WTC11 (cell line): ENCODE data around the gene DOK3. TPM values are rescaled to one million over a fixed set of nuclear protein-coding genes. Genes with fewer than 3 reads are reported as not detected.
A peak's percentile ranks its signal among the peaks of the same experiment; 100 is the strongest.

Experiments used
- ATAC-seq: fragments of 200-7000 bp; cut with Tn5 transposase; 2 replicates; pipeline ENCODE4 v1.10.0; 2021; ENCODE audit warnings: mild to moderate bottlenecking, moderate library complexity
- CTCF ChIA-PET: fragments of 300-600 bp; sonication (Branson Sonifier 250); formaldehyde crosslinking; loops from one replicate; lab custom pipeline; 2021; ENCODE audit warnings: antibody characterized with exemption; lab: Charles Lee
- POLR2A ChIA-PET: fragments of 350-600 bp; sonication (Branson Sonifier 250); formaldehyde crosslinking; loops from one replicate; lab custom pipeline; 2021; ENCODE audit warnings: antibody characterized with exemption; lab: Charles Lee
- DNase-seq: peaks from one replicate; pipeline ENCODE4 v3.0.0; 2021; ENCODE audit warnings: low spot score
- H3K27ac Mint-ChIP-seq: 2 replicates; pipeline ENCODE4 v1.8.0; 2021; ENCODE audit warnings: mixed read lengths
- H3K27me3 Mint-ChIP-seq: 2 replicates; pipeline ENCODE4 v1.8.0; 2021; ENCODE audit warnings: low read depth, mild to moderate bottlenecking, moderate library complexity, mixed read lengths
- H3K36me3 Mint-ChIP-seq: 2 replicates; pipeline ENCODE4 v1.8.0; 2021; ENCODE audit warnings: mixed read lengths
- H3K4me1 Mint-ChIP-seq: 2 replicates; pipeline ENCODE4 v1.8.0; 2022; ENCODE audit warnings: mixed read lengths
- H3K4me3 Mint-ChIP-seq: 2 replicates; pipeline ENCODE4 v1.8.0; 2021; ENCODE audit warnings: mild to moderate bottlenecking, moderate library complexity, mixed read lengths
- H3K9me3 Mint-ChIP-seq: 2 replicates; pipeline ENCODE4 v1.8.0; 2021; ENCODE audit warnings: mixed read lengths
- ELF4 ChIP-seq: sonication (generic); formaldehyde crosslinking; IDR thresholded peaks from 2 replicates; pipeline ENCODE4 v1.8.1; 2022; ENCODE audit warnings: low read depth, mild to moderate bottlenecking, moderate library complexity, missing genetic modification reagents
- GABPB1 ChIP-seq: sonication (generic); formaldehyde crosslinking; IDR thresholded peaks from 2 replicates; pipeline ENCODE4 v1.8.1; 2023; ENCODE audit warnings: mild to moderate bottlenecking, missing genetic modification reagents
- NFATC4 ChIP-seq: fragments of 250-450 bp; sonication (Bioruptor Pico); IDR thresholded peaks from 2 replicates; pipeline ENCODE4 v1.9.0; 2021; ENCODE audit warnings: mild to moderate bottlenecking
- NFE2L1 ChIP-seq: sonication (generic); formaldehyde crosslinking; IDR thresholded peaks from 2 replicates; pipeline ENCODE4 v1.8.1; 2023; ENCODE audit warnings: missing genetic modification reagents
- TCF7 ChIP-seq: sonication (generic); formaldehyde crosslinking; IDR thresholded peaks from 2 replicates; pipeline ENCODE4 v1.8.0; 2022; ENCODE audit warnings: mild to moderate bottlenecking, low read depth, missing genetic modification reagents, moderate library complexity
- TEAD1 ChIP-seq: sonication (generic); formaldehyde crosslinking; IDR thresholded peaks from 2 replicates; pipeline ENCODE4 v1.8.0; 2022; ENCODE audit warnings: mild to moderate bottlenecking, missing genetic modification reagents
- ZNF121 ChIP-seq: sonication (generic); formaldehyde crosslinking; IDR thresholded peaks from 2 replicates; pipeline ENCODE4 v1.8.0; 2023; ENCODE audit warnings: missing genetic modification reagents
- ZNF138 ChIP-seq: sonication (generic); formaldehyde crosslinking; conservative IDR thresholded peaks from 2 replicates; pipeline ENCODE4 v1.8.1; 2022; ENCODE audit warnings: mild to moderate bottlenecking, moderate library complexity, missing genetic modification reagents
- ZNF219 ChIP-seq: sonication (generic); formaldehyde crosslinking; IDR thresholded peaks from 2 replicates; pipeline ENCODE4 v1.8.0; 2023; ENCODE audit warnings: missing genetic modification reagents, mild to moderate bottlenecking, borderline replicate concordance
- ZNF423 ChIP-seq: fragments of 250-450 bp; sonication (Bioruptor Pico); IDR thresholded peaks from 2 replicates; pipeline ENCODE4 v2.1.2; 2022; ENCODE audit warnings: mild to moderate bottlenecking, moderate library complexity
- total RNA-seq: library from RNA; stranded (reverse); gene quantifications from 3 replicates; pipeline ENCODE4 v1.2.3, GENCODE V29; 2021
- TF ChIP-seq, protein P1 (sequence below): sonication (generic); formaldehyde crosslinking; IDR thresholded peaks from 2 replicates; pipeline ENCODE4 v1.8.1; 2023; ENCODE audit warnings: mild to moderate bottlenecking, missing genetic modification reagents, borderline replicate concordance
- TF ChIP-seq, protein P2 (sequence below): sonication (generic); formaldehyde crosslinking; IDR thresholded peaks from 2 replicates; pipeline ENCODE4 v1.8.0; 2022; ENCODE audit warnings: missing genetic modification reagents
- TF ChIP-seq, protein P3 (sequence below): sonication (generic); formaldehyde crosslinking; IDR thresholded peaks from 2 replicates; pipeline ENCODE4 v1.8.1; 2023; ENCODE audit warnings: mild to moderate bottlenecking, missing genetic modification reagents, moderate library complexity
- TF ChIP-seq, protein P4 (sequence below): sonication (generic); formaldehyde crosslinking; IDR thresholded peaks from 2 replicates; pipeline ENCODE4 v1.8.1; 2022; ENCODE audit warnings: low read depth, missing genetic modification reagents, borderline replicate concordance
- TF ChIP-seq, protein P5 (sequence below): fragments of 250-450 bp; sonication (Bioruptor Pico); IDR thresholded peaks from 2 replicates; pipeline ENCODE4 v1.9.0; 2021; ENCODE audit warnings: mild to moderate bottlenecking, borderline replicate concordance
- TF ChIP-seq, protein P6 (sequence below): sonication (generic); formaldehyde crosslinking; IDR thresholded peaks from 2 replicates; pipeline ENCODE4 v1.8.0; 2023; ENCODE audit warnings: missing genetic modification reagents
- TF ChIP-seq, protein P7 (sequence below): sonication (generic); formaldehyde crosslinking; IDR thresholded peaks from 2 replicates; pipeline ENCODE4 v1.8.0; 2022; ENCODE audit warnings: mild to moderate bottlenecking, missing genetic modification reagents

The DOK3 gene
- total RNA-seq, 1 experiment from 2014 or later = 9.9 TPM

DNA sequence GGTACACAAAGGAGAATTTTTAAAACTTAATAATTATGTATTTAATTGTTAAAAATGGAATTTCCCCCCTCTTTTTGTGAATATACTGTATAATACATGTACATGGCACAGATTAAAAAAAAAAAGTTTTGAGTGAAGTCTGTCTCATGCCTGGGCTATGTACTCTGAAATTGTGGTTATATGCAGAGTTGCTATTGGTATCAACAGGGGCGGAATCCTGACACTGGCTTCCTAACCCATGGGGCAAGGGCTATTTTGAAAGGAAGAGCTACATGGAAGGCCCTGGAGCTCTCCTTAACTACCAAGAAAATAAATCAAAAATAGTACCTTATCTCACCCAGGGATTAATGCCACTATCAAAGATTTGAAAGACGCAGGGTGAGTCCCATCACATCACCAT lies 45.6 kb upstream of the DOK3 start:
- Mint-ChIP-seq H3K4me1 (peaks cover 30% of the 10 kb centered on the region), H3K27ac (no peak overlapping the region), H3K9me3 (peaks cover 8% of the 10 kb centered on the region), H3K36me3 (peaks cover 18% of the 10 kb centered on the region), H3K4me3 (peak overlapping the region; percentile 70), H3K27me3 (peaks cover 9% of the 10 kb centered on the region)
- CTCF ChIA-PET = no interaction called here
- TF ChIP-seq, protein P1, sequence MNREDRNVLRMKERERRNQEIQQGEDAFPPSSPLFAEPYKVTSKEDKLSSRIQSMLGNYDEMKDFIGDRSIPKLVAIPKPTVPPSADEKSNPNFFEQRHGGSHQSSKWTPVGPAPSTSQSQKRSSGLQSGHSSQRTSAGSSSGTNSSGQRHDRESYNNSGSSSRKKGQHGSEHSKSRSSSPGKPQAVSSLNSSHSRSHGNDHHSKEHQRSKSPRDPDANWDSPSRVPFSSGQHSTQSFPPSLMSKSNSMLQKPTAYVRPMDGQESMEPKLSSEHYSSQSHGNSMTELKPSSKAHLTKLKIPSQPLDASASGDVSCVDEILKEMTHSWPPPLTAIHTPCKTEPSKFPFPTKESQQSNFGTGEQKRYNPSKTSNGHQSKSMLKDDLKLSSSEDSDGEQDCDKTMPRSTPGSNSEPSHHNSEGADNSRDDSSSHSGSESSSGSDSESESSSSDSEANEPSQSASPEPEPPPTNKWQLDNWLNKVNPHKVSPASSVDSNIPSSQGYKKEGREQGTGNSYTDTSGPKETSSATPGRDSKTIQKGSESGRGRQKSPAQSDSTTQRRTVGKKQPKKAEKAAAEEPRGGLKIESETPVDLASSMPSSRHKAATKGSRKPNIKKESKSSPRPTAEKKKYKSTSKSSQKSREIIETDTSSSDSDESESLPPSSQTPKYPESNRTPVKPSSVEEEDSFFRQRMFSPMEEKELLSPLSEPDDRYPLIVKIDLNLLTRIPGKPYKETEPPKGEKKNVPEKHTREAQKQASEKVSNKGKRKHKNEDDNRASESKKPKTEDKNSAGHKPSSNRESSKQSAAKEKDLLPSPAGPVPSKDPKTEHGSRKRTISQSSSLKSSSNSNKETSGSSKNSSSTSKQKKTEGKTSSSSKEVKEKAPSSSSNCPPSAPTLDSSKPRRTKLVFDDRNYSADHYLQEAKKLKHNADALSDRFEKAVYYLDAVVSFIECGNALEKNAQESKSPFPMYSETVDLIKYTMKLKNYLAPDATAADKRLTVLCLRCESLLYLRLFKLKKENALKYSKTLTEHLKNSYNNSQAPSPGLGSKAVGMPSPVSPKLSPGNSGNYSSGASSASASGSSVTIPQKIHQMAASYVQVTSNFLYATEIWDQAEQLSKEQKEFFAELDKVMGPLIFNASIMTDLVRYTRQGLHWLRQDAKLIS = no peak
- no peak for TF ChIP-seq GABPB1 (CRISPR knock-in tag)
- TF ChIP-seq, protein P2, sequence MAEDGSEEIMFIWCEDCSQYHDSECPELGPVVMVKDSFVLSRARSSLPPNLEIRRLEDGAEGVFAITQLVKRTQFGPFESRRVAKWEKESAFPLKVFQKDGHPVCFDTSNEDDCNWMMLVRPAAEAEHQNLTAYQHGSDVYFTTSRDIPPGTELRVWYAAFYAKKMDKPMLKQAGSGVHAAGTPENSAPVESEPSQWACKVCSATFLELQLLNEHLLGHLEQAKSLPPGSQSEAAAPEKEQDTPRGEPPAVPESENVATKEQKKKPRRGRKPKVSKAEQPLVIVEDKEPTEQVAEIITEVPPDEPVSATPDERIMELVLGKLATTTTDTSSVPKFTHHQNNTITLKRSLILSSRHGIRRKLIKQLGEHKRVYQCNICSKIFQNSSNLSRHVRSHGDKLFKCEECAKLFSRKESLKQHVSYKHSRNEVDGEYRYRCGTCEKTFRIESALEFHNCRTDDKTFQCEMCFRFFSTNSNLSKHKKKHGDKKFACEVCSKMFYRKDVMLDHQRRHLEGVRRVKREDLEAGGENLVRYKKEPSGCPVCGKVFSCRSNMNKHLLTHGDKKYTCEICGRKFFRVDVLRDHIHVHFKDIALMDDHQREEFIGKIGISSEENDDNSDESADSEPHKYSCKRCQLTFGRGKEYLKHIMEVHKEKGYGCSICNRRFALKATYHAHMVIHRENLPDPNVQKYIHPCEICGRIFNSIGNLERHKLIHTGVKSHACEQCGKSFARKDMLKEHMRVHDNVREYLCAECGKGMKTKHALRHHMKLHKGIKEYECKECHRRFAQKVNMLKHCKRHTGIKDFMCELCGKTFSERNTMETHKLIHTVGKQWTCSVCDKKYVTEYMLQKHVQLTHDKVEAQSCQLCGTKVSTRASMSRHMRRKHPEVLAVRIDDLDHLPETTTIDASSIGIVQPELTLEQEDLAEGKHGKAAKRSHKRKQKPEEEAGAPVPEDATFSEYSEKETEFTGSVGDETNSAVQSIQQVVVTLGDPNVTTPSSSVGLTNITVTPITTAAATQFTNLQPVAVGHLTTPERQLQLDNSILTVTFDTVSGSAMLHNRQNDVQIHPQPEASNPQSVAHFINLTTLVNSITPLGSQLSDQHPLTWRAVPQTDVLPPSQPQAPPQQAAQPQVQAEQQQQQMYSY (CRISPR knock-in tag) = no peak
- ATAC-seq (no peak), DNase-seq (no peak)
- POLR2A ChIA-PET = no interaction called here

DNA sequence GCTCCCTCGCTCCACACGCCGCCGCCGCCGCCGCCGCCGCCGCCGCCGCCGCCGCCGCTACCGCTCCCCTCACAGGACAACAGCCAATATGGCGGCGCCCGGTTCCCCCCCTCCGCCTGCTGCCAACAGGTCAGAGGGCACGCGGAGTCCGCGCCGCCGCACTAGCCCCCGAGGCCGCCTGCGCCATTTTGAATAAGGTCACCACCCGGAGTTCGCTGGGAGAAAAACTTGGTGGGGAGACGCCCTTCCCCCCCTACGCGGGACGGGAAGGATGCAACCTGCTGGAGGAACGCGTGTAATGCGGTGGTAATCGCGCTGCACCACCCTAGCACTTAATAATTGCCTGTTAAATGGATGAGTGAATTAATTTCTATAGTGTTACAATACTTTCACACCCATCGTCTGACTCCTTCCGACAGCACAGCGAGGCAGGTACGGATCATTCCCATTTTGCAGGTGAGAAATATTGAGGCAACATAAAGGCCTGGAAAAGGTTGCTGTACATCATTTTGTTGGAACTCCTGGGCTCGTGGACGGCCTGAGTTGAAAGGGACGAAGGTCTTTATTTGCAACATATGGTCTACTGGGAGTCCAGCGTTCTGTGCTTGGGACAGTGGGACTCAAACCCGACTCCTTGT lies 45.0 kb upstream of the DOK3 start, which contains the start of gene FAM193B:
Gene FAM193B (minus strand): TSS at position 90 of the 638 bp plus-strand sequence. CDS start 105 bp downstream, outside the sequence.
- CTCF ChIA-PET = interaction anchor here (1.3 kb wide), 1 partner anchor 100 kb away, joined by 4 read pairs; no protein-coding TSS in a partner anchor
- peak; percentile 97 for DNase-seq
- H3K4me1 Mint-ChIP-seq = peaks cover 30% of the 10 kb centered on the region
- peak within 1 kb of the TSS; percentile 83 for H3K4me3 Mint-ChIP-seq
- peak within 1 kb of the TSS; percentile 19 for H3K27ac Mint-ChIP-seq
- POLR2A ChIA-PET = interaction anchor here (1.2 kb wide), 1 partner anchor 58 kb away, joined by 3 read pairs; no protein-coding TSS in a partner anchor
- peaks cover 18% of the 10 kb centered on the region for H3K36me3 Mint-ChIP-seq
- peaks cover 9% of the 10 kb centered on the region for H3K27me3 Mint-ChIP-seq
- peaks cover 8% of the 10 kb centered on the region for H3K9me3 Mint-ChIP-seq
- ATAC-seq = peak; percentile 93
- TF ChIP-seq ZNF121 (CRISPR knock-in tag) (no peak), NFATC4 (CRISPR knock-in tag) (no peak), ZNF423 (no peak), ZNF219 (CRISPR knock-in tag) (no peak), NFE2L1 (CRISPR knock-in tag) (no peak; the same call in 1 of the 2 replicates), TCF7 (no peak), ZNF138 (CRISPR knock-in tag) (no peak), ELF4 (no peak), TEAD1 (0 out of 2 replicates have a peak, but pooled peaks have one; percentile 26)
- TF ChIP-seq, protein P3, sequence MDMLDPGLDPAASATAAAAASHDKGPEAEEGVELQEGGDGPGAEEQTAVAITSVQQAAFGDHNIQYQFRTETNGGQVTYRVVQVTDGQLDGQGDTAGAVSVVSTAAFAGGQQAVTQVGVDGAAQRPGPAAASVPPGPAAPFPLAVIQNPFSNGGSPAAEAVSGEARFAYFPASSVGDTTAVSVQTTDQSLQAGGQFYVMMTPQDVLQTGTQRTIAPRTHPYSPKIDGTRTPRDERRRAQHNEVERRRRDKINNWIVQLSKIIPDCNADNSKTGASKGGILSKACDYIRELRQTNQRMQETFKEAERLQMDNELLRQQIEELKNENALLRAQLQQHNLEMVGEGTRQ (CRISPR knock-in tag) = peak; percentile 64
- TF ChIP-seq, protein P4, sequence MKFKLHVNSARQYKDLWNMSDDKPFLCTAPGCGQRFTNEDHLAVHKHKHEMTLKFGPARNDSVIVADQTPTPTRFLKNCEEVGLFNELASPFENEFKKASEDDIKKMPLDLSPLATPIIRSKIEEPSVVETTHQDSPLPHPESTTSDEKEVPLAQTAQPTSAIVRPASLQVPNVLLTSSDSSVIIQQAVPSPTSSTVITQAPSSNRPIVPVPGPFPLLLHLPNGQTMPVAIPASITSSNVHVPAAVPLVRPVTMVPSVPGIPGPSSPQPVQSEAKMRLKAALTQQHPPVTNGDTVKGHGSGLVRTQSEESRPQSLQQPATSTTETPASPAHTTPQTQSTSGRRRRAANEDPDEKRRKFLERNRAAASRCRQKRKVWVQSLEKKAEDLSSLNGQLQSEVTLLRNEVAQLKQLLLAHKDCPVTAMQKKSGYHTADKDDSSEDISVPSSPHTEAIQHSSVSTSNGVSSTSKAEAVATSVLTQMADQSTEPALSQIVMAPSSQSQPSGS (CRISPR knock-in tag) = no peak
- TF ChIP-seq, protein P5, sequence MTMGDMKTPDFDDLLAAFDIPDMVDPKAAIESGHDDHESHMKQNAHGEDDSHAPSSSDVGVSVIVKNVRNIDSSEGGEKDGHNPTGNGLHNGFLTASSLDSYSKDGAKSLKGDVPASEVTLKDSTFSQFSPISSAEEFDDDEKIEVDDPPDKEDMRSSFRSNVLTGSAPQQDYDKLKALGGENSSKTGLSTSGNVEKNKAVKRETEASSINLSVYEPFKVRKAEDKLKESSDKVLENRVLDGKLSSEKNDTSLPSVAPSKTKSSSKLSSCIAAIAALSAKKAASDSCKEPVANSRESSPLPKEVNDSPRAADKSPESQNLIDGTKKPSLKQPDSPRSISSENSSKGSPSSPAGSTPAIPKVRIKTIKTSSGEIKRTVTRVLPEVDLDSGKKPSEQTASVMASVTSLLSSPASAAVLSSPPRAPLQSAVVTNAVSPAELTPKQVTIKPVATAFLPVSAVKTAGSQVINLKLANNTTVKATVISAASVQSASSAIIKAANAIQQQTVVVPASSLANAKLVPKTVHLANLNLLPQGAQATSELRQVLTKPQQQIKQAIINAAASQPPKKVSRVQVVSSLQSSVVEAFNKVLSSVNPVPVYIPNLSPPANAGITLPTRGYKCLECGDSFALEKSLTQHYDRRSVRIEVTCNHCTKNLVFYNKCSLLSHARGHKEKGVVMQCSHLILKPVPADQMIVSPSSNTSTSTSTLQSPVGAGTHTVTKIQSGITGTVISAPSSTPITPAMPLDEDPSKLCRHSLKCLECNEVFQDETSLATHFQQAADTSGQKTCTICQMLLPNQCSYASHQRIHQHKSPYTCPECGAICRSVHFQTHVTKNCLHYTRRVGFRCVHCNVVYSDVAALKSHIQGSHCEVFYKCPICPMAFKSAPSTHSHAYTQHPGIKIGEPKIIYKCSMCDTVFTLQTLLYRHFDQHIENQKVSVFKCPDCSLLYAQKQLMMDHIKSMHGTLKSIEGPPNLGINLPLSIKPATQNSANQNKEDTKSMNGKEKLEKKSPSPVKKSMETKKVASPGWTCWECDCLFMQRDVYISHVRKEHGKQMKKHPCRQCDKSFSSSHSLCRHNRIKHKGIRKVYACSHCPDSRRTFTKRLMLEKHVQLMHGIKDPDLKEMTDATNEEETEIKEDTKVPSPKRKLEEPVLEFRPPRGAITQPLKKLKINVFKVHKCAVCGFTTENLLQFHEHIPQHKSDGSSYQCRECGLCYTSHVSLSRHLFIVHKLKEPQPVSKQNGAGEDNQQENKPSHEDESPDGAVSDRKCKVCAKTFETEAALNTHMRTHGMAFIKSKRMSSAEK (CRISPR knock-in tag) = no peak
- TF ChIP-seq, protein P6, sequence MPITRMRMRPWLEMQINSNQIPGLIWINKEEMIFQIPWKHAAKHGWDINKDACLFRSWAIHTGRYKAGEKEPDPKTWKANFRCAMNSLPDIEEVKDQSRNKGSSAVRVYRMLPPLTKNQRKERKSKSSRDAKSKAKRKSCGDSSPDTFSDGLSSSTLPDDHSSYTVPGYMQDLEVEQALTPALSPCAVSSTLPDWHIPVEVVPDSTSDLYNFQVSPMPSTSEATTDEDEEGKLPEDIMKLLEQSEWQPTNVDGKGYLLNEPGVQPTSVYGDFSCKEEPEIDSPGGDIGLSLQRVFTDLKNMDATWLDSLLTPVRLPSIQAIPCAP (CRISPR knock-in tag) = no peak
- TF ChIP-seq, protein P7, sequence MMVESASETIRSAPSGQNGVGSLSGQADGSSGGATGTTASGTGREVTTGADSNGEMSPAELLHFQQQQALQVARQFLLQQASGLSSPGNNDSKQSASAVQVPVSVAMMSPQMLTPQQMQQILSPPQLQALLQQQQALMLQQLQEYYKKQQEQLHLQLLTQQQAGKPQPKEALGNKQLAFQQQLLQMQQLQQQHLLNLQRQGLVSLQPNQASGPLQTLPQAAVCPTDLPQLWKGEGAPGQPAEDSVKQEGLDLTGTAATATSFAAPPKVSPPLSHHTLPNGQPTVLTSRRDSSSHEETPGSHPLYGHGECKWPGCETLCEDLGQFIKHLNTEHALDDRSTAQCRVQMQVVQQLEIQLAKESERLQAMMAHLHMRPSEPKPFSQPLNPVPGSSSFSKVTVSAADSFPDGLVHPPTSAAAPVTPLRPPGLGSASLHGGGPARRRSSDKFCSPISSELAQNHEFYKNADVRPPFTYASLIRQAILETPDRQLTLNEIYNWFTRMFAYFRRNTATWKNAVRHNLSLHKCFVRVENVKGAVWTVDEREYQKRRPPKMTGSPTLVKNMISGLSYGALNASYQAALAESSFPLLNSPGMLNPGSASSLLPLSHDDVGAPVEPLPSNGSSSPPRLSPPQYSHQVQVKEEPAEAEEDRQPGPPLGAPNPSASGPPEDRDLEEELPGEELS (CRISPR knock-in tag) = no peak
